Stomach (tissue), 4 donors: Measurements from ENCODE around the gene RABAC1.

ENCODE experiments used
- CTCF ChIP-seq, 7 experiments: fragments of 450-650 bp in 4 of 7; fragments of 200-600 bp in 3 of 7; sonication (generic) in 3 of 7; IDR thresholded peaks; one replicate each; pipeline ENCODE4 v1.5.1; 2016 to 2019; ENCODE audit warnings: antibody characterized with exemption in 7 of 7, control low read depth in 2 of 7, mild to moderate bottlenecking in 1 of 7
- EP300 ChIP-seq: sonication (generic); formaldehyde crosslinking; IDR thresholded peaks from one replicate; pipeline ENCODE4 v1.6.1; 2017; ENCODE audit warnings: antibody characterized with exemption
- POLR2A ChIP-seq, 4 donors: fragments of 450-650 bp; IDR thresholded peaks; one replicate each; pipeline ENCODE4 v1.6.1; 2016; ENCODE audit warnings: antibody characterized with exemption in 4 of 4, control low read depth in 2 of 4, mild to moderate bottlenecking in 1 of 4, moderate library complexity in 1 of 4

GRCh38 chr19:41958367-41959055 is 610 bp downstream of the RABAC1 start:
- peak in 1 of 4 donors; percentile 25 for TF ChIP-seq POLR2A (IDR thresholded peaks at IDR 0.05)
- no peak for TF ChIP-seq CTCF (IDR thresholded peaks at IDR 0.05)
- TF ChIP-seq EP300 = no peak
